Mammary epithelial cell (primary cell): Measurements from ENCODE around the gene PDE3A.

Experiments
- CTCF ChIP-seq, 2 donors: IDR thresholded peaks in 1 of 2; conservative IDR thresholded peaks in 1 of 2; 2 replicates each; pipeline ENCODE4 v1.5.1; 2011 to 2012; ENCODE audit warnings: inconsistent platforms in 2 of 2, low read length in 2 of 2, mild to moderate bottlenecking in 2 of 2, control low read depth in 1 of 2, low read depth in 1 of 2; ENCODE audit not compliant: insufficient read depth in 1 of 2; ENCODE audit errors: extremely low read depth in 1 of 2
- EZH2 ChIP-seq: IDR thresholded peaks from 2 replicates; pipeline ENCODE4 v1.6.1; 2012; ENCODE audit warnings: low read length, inconsistent platforms, borderline replicate concordance

GRCh38 chr12:20458011-20458410 is 89.7 kb downstream of the PDE3A start:
- TF ChIP-seq EZH2 (no peak), CTCF (conservative IDR thresholded peaks at IDR 0.05 in 1 of 2, IDR thresholded peaks at IDR 0.05 in 1 of 2; ENCODE audit: extremely low read depth in 1 of 2, insufficient read depth in 1 of 2, low read depth in 1 of 2, low read length in 2 of 2) (no peak)
